Measurements from ENCODE around the gene GPX3. TPM values are rescaled to one million over a fixed set of nuclear protein-coding genes. Genes with fewer than 3 reads are reported as not detected.
A peak's percentile ranks its signal among the peaks of the same experiment; 100 is the strongest.

The GPX3 gene
- total RNA-seq, 4 donors from 2014 or later, result 690 to 3,141 (median 1,517) TPM

GRCh38 chr5:151056379-151057325 is 36.3 kb downstream of the GPX3 start:
- no peak for TF ChIP-seq POLR2A (IDR thresholded peaks at IDR 0.05)
- TF ChIP-seq EP300 (IDR thresholded peaks at IDR 0.05), result no peak
- TF ChIP-seq POLR2AphosphoS5 (IDR thresholded peaks at IDR 0.05), result no peak
- TF ChIP-seq CTCF (IDR thresholded peaks at IDR 0.05), result no peak
- H3K36me3 ChIP-seq, result peaks cover 0 to 87% of the 10 kb centered on the region in 2 donors
- 62 to 94% methylated on average over 2 to 5 of the region's 25 CpGs for WGBS, 2 donors (ENCODE audit: low coverage in 1 of 2)
- no peaks in the 10 kb centered on the region for H3K9me3 ChIP-seq
- H3K4me1 ChIP-seq, result peaks cover 3 to 37% (median 16%) of the 10 kb centered on the region in 3 donors
- no peak overlapping the region for H3K27ac ChIP-seq
- no peaks in the 10 kb centered on the region for H3K27me3 ChIP-seq
- no peak overlapping the region for H3K4me3 ChIP-seq
- ATAC-seq, result no peak

- Histone ChIP-seq H3K9me3 (no peaks in the 10 kb centered on the region), H3K27ac (no peak overlapping the region), H3K4me1 (peaks cover 8 to 43% (median 20%) of the 10 kb centered on the region in 3 donors), H3K27me3 (no peaks in the 10 kb centered on the region), H3K36me3 (peaks cover 0 to 95% of the 10 kb centered on the region in 2 donors), H3K4me3 (no peak overlapping the region)
- 80% methylated on average over 1 of the region's 5 CpGs for WGBS, 2 donors (ENCODE audit: low coverage in 1 of 2)
- TF ChIP-seq POLR2AphosphoS5 (IDR thresholded peaks at IDR 0.05), result no peak
- no peak for TF ChIP-seq POLR2A (IDR thresholded peaks at IDR 0.05)
- TF ChIP-seq EP300 (IDR thresholded peaks at IDR 0.05), result no peak
- no peak for TF ChIP-seq CTCF (IDR thresholded peaks at IDR 0.05)
- ATAC-seq, result no peak
Observed at GRCh38 chr5:151058301-151058700, 37.9 kb downstream of the GPX3 start.

- H3K36me3 ChIP-seq, result peaks cover 0 to 88% of the 10 kb centered on the region in 2 donors
- no peaks in the 10 kb centered on the region for H3K27me3 ChIP-seq
- H3K4me1 ChIP-seq, result peaks cover 11 to 50% (median 27%) of the 10 kb centered on the region in 3 donors
- no peaks in the 10 kb centered on the region for H3K9me3 ChIP-seq
- ATAC-seq, result no peak
- TF ChIP-seq CTCF (IDR thresholded peaks at IDR 0.05) (no peak), EP300 (IDR thresholded peaks at IDR 0.05) (no peak), POLR2AphosphoS5 (IDR thresholded peaks at IDR 0.05) (no peak), POLR2A (IDR thresholded peaks at IDR 0.05) (no peak)
- no peak overlapping the region for H3K4me3 ChIP-seq
- 69 to 75% methylated on average over 5 to 6 of the region's 7 CpGs for WGBS, 2 donors (ENCODE audit: low coverage in 1 of 2)
- peak overlapping the region in 1 of 4 donors; percentile 42 for H3K27ac ChIP-seq
Observed at GRCh38 chr5:151058891-151059489, 38.6 kb downstream of the GPX3 start.

GRCh38 chr5:151060742-151061141 is 40.4 kb downstream of the GPX3 start:
- Histone ChIP-seq H3K36me3 (peaks cover 0 to 70% of the 10 kb centered on the region in 2 donors), H3K9me3 (no peaks in the 10 kb centered on the region), H3K4me1 (peaks cover 11 to 67% (median 36%) of the 10 kb centered on the region in 3 donors), H3K4me3 (no peak overlapping the region), H3K27ac (peak overlapping the region in 2 of 4 donors; percentile 25 to 48), H3K27me3 (no peaks in the 10 kb centered on the region)
- peak; percentile 44 for ATAC-seq
- TF ChIP-seq EP300 (IDR thresholded peaks at IDR 0.05) (no peak), POLR2A (IDR thresholded peaks at IDR 0.05) (no peak), CTCF (IDR thresholded peaks at IDR 0.05) (no peak), POLR2AphosphoS5 (IDR thresholded peaks at IDR 0.05) (no peak)
- 48% methylated on average over 3 of the region's 6 CpGs; no CpG with 5 or more reads in 1 of the 2 donors for WGBS, 2 donors (ENCODE audit: low coverage in 1 of 2)

All from gastroesophageal sphincter (tissue), 4 donors.